NCI-H748 (cell line): ENCODE results near the gene ZNF165.
"Not testable (repeated sequence)": the region's sequence is repeated elsewhere in the genome, so short reads cannot be mapped to it uniquely, and the experiment has no call there.

ENCODE experiments used
- DNase-seq: peaks from one replicate; lab custom pipeline; 2025; ENCODE audit not compliant: unreplicated experiment; lab: John Stamatoyannopoulos, UW

Gene ZNF165

GRCh38 chr6:28121876-28122275, 41.5 kb downstream of the ZNF165 start:
- DNase-seq, result no peak

GRCh38 chr6:28122283-28122682, 41.9 kb downstream of the ZNF165 start:
- DNase-seq, result not testable (repeated sequence)

DNA sequence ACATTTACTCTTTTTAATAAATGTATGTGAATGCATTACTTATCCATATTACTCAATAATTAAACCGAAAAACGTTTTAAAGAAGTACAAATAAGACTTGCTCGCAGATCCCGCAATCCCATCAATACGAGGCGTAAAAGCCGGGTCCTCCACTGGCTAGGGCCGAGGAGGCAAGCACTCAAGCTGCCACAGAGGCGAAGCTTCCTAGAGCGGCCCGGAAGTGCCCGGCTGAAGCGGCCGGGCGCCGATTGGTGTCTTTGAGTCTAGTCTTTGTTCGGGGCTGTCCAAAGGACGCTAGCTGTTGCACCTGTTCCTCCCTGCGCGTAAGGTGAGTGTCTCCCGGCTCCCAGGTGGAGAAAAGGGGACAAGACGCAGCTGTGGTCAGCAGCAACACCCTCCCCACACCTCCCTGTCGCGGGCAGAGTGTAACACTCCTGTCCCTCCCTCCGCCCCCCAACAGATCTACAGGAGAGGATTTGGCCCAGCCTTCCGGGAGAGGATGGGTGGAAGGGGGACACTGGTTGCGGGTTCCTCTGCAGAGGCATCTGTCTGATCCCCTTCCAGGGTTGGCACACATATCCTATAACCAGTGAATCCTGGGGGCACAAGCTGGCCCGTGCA, 44.1 kb downstream of the ZNF165 start, which contains the start of gene ZSCAN16:
ZSCAN16 (plus strand) TSS at position 260 of the 621 bp plus-strand sequence. CDS start 835 bp downstream, outside the sequence.
- peak; percentile 98 for DNase-seq

DNA sequence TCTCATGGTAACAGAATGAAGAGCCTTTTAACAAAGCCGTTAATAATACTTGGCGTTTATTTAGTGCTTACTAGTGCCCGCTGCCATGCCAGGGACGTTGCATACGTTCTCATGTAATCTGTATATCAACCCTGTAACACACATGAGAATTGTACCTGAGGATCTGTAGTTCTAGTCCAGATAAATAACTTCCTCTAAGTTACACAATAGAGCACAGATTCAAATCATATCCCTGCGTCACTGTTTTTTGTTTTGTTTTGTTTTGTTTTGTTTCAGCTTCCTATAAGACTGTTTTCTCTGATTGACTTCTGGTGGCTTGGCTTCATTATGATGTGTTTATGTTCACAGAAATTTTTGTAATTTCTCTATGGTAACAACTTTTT, 44.6 kb downstream of the ZNF165 start:
- no peak for DNase-seq

DNA sequence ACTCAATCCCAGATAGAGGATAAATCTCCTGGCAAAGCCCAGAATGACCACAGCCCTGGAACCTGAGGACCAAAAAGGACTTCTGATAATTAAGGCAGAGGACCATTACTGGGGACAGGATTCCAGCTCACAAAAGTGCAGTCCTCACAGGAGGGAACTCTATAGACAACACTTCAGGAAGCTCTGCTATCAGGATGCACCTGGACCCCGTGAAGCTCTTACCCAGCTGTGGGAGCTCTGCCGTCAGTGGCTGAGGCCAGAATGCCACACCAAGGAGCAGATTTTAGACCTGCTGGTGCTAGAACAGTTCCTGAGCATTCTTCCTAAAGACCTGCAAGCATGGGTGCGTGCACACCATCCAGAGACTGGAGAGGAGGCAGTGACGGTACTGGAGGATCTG, 45.0 kb downstream of the ZNF165 start:
- DNase-seq, result no peak

DNA sequence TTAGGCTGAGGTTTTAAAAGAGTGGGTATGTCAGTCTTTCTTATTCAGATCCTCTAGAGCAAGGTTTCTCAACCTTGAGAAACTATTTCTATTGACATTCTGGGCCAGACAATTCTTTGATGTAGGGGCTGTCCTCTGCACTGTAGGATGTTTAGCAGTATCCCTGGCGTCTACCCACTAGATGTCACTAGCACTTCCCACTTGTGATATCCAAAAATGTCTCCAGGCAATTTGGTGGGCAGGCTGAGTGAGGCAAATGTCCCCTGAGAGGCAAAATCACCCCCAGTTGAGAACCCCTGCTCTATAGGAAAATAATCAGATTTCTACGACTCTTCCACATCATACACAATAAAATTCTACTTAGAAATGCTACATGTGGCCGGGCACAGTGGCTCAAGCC, 53.6 kb downstream of the ZNF165 start:
- DNase-seq, result peak; percentile 60

DNA sequence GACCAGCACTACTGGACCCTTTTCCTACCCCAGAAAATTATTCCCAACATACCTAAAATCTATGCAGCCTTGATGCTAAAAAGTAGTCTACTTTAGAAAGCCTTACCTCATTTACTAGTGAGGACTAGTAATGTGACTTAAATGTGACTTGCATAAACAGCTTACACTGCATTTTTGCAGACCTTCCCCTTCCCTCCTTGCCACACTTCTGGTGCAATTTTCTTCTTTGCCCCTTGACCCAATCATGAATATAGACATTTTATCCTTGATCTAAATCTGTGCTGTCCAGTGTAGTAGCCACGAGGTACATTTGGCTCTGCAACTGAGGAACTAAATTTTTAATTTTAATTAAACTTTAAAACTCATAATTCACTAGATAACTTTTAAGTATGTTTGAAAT, 54.3 kb downstream of the ZNF165 start:
- DNase-seq, result no peak

GRCh38 chr6:28135393-28135792, 55.0 kb downstream of the ZNF165 start:
- peak; percentile 6 for DNase-seq

DNA sequence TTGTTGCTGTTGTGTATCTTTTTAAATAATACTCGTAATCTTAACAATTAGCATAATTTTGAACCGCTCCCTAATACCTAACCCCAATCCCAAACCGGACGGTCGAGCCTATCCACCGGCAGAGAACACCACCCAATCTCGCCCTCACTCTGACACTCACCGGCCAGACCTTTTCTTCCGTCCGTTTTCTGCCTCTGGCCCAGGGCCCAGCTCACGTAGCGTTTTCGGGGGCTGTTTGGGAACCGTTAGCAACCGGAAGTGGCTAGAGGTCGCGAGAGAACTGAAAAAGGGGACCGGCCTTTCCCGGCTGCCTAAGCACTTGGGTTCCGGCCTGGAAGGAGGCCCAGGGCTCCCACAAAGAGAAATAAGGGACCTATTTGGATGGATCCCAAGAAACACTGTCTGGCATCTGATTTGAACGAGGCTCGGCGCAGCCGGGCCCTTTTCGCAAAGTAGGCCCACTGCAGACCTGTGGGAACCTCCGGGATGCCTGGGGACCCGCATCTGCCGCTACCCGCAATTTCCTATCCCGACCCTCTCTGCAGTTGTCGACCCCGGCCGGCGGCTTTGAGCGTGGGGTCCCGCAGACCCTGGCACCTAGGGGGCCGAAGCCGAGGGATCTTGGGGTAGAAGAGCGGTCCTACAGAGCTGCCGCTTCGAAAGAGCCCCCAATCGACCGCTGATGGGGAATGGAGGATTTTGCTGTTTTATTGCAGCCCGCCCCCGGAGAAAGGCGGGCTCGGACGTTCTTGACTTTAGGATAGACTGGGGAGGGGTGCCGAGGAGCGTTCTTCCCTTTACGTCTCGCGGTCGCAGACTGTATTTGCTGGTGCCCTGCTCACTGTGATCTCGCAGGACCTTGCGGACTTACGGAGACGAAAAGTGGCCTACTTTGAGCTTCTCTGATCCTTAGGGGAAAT, 56.5 kb downstream of the ZNF165 start:
- DNase-seq, result peak; percentile 96

DNA sequence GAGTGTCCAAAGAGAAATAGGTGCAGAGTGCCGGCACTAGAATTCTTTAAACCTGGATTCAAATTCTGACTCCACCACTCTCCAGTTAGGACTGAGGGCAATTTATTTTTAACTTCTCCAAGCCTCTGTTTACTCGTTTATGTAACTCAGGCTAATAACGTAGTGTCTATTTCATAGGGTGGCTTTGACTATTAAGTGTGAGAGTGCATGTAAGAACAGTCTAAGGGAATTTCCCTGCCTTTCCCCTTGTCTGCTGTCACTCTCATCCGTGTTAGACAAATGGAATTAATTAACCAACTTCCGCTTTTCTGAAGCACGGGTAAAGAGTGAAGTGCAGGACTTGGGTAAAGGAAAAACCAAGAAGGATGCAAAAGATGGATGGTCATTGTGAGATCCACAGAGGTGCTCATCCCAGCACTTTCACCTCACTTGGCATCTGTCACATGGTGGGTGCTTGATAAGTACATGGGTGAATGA, 57.2 kb downstream of the ZNF165 start:
- peak; percentile 50 for DNase-seq
